GM12892 (cell line): ENCODE data around the gene IL13RA2.

Source experiments
- POLR2A ChIP-seq: IDR thresholded peaks from 2 replicates; pipeline ENCODE4 v1.6.1; 2011; ENCODE audit warnings: low read depth, low read length, control low read depth
- POLR2AphosphoS5 ChIP-seq: IDR thresholded peaks from 2 replicates; pipeline ENCODE4 v1.6.1; 2011; ENCODE audit warnings: low read depth, low read length, control low read depth
- TAF1 ChIP-seq: IDR thresholded peaks from 2 replicates; pipeline ENCODE4 v1.6.1; 2011; ENCODE audit warnings: low read depth, mild to moderate bottlenecking, control low read depth, low read length, borderline replicate concordance

DNA sequence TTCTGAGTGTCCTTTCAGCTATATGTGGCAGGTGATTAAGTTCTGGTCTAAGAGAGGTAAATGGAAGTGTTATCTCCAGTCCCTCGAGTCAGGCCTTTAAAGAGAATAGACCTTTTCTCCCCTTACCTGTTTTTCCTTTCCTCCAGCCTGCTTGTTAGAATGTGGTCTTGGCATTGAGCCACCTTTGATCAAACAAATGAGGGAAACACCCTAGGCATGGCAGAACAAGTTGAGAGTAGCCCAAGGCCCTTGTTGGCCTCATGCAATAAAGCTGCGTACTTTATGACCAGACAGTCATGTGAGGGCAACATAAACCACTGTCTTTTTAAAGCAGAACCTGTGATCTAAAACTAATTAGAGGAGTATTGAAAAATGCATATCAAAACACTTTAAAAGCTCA, 13.2 kb upstream of the IL13RA2 start:
- TF ChIP-seq POLR2AphosphoS5 (no peak), POLR2A (no peak), TAF1 (no peak)
